Testis (tissue), 2 donors: Measurements from ENCODE around the gene VCL.

ENCODE experiments used
- CTCF ChIP-seq, 3 experiments: fragments of 450-650 bp in 2 of 3; fragments of 200-600 bp in 1 of 3; sonication (generic) in 1 of 3; IDR thresholded peaks; one replicate each; pipeline ENCODE4 v1.5.1; 2016 to 2019; ENCODE audit warnings: antibody characterized with exemption in 3 of 3, mild to moderate bottlenecking in 2 of 3, moderate library complexity in 1 of 3
- POLR2A ChIP-seq: fragments of 450-650 bp; IDR thresholded peaks from one replicate; pipeline ENCODE4 v1.6.1; 2017; ENCODE audit warnings: antibody characterized with exemption, mild to moderate bottlenecking, moderate library complexity

- TF ChIP-seq CTCF (IDR thresholded peaks at IDR 0.05) (no peak), POLR2A (no peak)
Measured at GRCh38 chr10:74067373-74068352, 69.7 kb downstream of the VCL start.
